Stimulated activated CD4-positive, alpha-beta T cell treated with anti-CD3 and anti-CD28 coated beads, Interleukin-4, amount 100 ng/mL, for 4 hours (primary cell): Measurements from ENCODE around the gene SERTAD1.
"Not testable (repeated sequence)": the region's sequence is repeated elsewhere in the genome, so short reads cannot be mapped to it uniquely, and the experiment has no call there.

ENCODE experiments used
- DNase-seq, 2 experiments: peaks; one replicate each; pipeline ENCODE4 v3.0.0-alpha.2; 2020

SERTAD1 gene, protein sequence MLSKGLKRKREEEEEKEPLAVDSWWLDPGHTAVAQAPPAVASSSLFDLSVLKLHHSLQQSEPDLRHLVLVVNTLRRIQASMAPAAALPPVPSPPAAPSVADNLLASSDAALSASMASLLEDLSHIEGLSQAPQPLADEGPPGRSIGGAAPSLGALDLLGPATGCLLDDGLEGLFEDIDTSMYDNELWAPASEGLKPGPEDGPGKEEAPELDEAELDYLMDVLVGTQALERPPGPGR

DNA sequence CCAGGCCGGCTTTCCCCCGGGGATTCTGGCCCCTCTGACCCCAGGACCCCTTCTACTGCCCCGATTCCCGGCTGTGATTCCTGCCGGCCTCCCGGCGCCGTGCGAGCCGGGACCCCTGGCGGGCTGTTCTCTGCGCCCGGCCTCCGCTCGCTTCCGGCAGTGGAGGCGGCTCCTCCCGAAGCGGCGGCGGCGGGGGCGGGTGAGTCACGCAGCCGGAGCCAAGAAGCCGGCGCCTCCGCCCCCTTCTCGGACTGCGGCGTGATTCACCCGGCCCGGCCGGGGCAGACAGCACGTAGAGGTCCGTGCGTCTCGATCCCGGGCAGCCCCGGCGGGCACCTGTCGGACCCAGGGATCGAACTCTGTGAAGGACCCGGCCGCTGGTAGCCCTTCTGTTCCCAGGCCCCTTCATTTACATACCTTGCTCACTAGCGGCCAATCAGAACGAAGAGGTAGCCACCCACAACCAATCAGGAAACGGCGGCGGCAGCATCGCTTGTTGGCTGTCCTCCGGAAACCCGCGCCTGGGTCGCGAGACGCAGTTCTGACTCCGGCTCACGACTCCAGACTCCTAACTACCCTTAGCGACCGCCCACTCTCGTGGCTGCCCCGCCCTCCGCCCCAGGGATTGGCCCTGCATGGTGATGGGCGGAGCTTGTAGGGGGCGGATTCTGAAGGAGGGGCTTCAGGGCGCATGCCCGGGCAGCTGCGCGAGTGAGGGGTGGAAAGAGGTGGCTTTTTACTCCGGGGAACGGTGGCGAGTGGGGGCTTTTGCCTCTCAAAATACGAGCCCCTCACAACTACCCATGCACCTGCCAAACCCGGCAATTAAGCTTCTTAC, at the start of gene SERTAD1:
SERTAD1 (minus strand) TSS at position 543 of the 838 bp plus-strand sequence. CDS start 2,446 bp downstream, outside the sequence.
- DNase-seq, result peak; percentile 100

DNA sequence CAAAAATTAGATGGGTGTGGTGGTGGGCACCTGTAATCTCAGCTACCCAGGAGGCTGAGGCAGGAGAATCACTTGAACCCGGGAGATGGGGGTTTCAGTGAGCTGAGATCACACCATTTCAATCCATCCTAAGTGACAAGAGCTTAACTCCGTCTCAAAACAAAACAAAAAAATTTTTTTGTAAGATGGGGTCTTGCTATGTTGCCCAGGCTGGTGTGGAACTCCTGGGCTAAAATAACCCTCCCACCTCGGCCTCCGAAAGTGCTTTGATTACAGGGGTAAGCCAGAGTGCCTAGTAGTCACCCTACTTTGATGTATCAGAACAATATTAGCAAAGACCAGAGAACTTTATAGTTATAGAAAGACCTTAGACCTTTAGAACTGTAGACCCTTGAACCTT, 48.9 kb upstream of the SERTAD1 start:
- no peak for DNase-seq

DNA sequence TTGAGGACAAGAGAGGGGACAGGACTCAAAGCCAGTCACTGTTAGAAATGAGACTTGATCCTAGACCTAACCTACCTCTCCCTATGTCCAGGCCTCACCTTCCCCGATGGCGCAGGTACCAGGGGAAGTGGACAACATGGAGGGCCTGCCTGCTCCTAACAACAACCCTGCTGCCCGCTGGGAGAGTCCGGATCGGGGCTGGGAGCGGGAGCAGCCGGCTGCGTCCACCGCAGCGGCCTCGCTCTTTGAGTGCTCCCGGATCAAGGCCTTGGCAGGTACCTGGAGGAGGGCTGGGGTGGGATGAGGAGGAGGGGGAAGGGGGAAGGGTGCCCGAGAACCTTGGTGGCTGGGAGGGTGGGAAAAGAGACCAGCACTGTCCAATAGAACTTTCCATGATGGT, 46.7 kb upstream of the SERTAD1 start:
- DNase-seq, result no peak

DNA sequence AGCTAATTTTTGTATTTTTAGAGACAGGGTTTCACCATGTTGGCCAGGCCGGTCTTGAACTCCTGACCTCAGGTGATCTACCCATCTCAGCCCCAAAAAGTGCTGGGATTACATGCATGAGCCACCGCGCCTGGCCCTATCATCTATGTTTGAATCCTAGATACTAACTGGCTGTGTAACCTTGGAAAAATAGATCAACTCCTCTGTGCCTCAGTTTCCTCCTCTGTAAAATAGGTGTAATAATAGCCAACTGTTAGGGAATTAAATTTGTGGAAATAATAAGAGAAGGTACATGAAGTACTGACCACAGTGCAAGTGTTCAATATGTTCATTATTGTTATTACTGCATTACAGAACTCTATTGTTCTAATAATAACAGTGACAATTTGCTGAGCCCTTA, 45.3 kb upstream of the SERTAD1 start:
- DNase-seq, result no peak

DNA sequence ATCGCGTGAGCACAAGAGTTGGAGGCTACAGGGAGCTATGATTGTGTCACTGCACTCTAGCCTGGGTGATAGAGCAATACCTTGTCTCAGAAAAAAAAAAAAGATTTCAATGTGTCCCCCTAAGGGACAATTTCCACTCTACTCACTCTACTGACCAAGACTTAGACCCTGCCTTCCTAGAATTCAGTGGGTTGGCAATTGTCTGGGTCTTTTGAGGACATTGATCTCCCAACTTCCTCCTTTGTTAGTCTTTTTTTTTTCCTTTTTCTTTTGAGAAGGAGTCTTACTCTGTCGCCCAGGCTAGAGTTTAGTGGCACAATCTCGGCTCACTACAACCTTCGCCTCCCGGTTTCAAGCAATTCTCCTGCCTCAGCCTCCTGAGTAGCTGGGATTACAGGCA, 43.2 kb upstream of the SERTAD1 start:
- DNase-seq, result no peak

DNA sequence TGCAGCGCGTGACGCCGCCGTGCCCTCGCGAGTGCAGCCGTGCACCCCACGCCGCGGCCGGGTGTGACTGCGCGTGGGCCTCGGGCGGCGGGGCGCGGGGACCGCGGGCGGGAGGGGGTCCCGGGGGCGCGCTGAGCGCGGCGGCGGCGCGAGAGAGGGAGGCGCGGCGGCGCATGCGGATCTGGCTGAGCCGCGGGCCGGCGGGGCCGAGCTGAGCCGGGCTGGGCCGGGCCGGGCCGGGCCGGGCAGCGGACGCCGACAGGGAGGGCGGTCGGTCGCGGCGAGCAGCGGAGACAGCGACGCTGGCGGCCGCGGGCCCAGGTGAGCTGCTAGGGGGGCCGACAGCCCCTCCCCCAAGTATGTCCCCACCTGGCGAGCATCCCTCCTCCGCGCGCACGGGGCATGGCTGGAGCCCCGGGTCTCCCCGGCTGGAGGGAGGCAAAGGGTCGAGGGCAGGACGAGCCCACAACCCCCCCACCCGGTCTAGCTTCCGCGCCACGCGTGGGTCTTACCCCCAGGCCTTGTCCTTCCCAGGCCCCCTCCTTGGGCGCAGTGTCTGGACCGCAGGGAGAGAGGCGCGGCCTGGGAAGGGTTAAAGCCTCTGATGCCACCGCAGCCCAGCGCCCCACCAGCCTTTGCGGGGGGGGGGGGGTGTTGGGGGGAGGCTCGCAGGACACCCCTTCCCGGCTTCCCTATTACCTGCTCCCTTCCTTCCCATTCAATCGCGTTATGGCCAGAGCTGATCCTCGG, 41.4 kb upstream of the SERTAD1 start, which contains the start of gene SPTBN4:
SPTBN4 (plus strand) TSS at position 17 of the 750 bp plus-strand sequence. CDS start 5,621 bp downstream, outside the sequence.
- no peak for DNase-seq

DNA sequence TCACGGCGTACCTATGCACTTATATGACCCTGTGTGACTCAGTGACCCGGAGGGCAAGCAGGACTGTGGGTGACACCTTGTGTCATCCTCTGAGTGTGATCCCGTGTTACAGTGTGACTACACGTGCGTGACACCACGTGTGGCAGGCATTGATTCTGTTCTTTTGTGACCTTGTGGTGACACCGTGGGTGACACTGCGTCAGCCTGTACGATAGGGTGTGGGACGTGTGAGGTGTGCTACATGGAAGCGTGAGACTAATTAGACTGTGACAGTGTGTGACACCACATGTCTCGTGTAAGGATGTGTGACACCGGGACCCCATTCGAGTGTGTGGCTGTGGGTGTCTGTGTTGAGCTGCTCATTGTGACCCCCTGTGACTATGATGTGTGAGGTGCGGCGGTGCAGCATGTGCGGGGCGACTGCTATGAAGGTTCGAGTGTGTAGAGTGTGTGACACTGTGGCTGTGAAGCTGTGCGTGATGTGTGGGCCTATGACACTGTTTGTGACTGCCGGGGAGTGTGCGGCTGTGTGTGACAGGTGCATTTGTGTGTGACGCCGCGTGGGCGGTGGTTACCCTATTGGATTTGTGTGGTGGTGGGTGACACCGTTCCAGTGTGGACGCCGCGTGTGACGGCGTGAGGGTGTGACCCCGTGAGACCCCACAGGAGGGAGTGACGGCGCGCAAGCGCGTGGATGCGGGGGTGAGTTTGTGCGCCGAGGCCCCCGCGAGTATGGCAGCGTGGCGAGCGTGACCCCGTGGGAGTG, 40.6 kb upstream of the SERTAD1 start:
- DNase-seq, result peak; percentile 52 to 91

DNA sequence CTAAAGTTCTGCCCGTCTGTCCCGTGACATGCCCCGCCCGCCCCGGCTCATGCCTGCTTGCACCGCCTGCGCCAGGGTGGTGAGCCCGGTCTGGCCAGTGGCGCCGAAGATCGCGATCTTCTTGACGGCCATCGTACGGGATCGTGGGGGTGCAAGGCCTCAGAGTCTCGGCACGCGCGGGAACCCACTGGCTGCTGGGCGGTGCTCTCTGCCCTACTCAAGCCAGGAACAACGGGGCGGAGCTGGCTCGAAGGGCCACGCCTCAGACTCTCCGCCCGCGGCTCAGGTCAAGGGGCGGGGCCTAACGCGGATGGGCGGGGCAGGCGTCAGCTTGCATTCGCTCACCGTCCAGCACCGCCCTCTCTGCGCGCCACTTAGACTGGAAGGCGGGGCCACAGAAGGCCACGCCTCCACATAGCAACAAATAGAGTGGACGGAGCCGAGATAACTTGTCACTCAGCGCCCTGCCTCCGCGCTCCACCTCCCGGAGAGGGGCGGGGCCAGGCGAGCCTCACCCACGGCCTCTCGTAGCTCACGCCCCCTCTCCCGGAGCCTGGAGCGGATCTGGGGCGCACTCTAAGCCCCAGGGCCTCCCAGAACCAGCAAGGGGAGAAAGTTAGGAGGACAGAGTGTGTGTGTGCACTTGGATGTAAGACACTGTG, 39.9 kb upstream of the SERTAD1 start, which contains the start of gene BLVRB:
BLVRB (minus strand) TSS at position 189 of the 662 bp plus-strand sequence; CDS start at position 132, 57 bp downstream.
- peak; percentile 99 to 100 for DNase-seq

DNA sequence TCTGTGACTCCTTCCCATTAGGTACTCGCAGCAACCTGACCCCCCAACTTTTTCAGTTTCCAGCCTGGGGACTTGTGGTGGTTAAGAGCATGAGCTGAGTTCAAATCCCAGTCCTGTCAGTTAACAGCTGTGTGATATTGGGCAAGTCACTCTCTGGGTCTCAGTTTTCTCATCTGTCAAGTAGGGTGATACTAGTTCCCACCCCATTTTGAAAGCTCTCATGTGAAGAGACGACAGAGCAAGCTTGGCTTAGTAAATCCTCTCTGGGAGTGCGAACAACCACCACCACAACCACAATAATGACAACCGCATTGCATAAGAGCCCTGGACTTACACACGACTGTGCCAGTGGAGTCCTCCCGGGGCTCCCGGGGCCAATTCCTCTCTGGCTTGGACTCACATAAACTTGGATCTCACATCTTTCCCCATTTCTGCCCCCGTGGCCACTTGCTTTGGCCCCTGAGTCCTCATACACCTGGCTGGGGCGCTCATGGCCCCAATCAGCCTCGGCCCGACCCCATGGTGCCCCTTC, 39.3 kb upstream of the SERTAD1 start:
- DNase-seq, result no peak

DNA sequence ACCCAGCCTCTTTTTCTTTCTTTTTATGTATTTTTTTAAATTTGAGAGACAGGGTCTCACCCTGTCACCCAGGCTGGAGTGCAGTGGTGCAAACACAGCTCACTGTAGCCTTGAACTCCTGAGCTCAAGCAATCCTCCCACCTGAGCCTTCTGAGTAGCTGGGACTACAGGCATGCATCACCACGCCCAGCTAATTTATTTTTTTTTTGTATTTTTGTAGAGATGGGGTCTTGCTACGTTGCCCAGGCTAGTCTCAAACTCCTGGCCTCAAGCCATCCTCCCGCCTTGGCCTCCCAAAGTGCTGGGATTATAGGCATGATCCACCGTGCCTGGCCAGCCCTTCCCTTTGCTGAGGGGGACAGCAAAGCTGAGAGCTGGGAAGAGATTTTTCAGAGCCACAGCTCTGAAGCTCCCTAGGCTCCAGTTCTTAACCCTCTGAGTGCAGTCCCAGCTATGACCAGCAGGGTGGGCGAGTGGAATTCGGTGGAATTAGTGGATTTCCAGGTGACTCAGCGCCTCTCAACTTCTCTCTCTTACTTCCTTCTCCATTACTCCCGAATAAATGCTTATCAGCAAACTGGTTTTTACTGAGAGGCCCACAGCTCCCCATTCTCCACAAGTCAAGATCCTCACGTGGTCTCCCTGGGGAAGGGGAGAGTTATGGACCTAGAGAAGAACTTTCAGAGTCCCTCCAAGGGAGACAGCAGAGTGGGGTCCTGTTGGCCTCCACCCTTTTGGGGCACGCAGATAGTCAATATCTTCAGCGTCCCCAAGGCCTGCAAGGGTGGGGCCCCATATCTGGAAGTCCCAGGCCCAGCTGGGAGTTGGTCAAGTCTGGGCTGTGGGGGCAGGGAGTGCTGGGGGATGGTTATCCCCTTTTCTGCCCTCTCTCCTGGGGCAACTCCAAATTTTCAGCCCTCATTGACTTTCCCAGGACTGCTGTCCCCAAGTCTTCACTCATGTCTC, 38.5 kb upstream of the SERTAD1 start:
- DNase-seq, result peak; percentile 69 to 73

DNA sequence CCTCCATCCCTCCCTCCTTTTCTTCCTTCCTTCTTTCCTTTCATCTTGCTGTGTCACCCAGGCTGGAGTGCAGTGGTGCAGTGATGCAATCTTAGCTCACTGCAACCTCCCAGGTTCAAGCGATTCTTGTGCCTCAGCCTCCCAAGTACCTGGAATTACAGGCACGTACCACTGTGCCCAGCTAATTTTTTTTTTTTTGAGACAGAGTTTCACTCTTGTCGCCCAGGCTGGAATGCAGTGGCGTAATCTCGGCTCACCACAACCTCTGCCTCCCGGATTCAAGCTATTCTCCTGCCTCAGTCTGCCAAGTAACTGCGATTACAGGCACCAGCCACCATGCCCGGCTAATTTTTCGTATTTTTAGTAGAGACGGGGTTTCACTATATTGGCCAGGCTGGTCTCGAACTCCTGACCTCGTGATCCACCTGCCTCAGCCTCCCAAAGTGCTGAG, 37.8 kb upstream of the SERTAD1 start:
- not testable (repeated sequence) for DNase-seq

DNA sequence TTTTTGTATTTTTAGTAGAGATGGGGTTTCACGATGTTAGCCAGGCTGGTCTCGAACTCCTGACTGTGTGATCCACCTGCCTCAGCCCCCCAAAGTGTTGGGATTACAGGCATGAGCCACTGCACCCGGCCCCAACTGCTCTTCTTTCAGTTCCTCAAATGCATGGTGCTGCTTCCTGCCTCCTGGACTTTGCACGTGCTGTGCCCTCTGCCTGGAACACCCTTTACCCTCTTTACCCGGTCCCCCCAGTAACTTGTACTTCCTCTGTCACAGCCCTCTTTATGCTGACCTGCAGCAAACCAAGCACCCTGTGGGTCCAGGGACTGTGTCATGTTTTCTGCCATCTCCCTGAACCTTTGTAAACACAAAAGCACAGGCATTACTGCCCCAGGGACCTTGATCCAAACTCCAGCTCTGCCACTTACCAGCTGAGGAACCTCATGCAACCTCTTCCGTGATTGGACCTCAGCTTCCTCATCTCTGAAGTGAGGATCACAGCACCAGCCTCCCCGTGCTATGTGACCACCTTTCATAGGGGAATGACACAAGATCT, 36.0 kb upstream of the SERTAD1 start:
- no peak for DNase-seq

DNA sequence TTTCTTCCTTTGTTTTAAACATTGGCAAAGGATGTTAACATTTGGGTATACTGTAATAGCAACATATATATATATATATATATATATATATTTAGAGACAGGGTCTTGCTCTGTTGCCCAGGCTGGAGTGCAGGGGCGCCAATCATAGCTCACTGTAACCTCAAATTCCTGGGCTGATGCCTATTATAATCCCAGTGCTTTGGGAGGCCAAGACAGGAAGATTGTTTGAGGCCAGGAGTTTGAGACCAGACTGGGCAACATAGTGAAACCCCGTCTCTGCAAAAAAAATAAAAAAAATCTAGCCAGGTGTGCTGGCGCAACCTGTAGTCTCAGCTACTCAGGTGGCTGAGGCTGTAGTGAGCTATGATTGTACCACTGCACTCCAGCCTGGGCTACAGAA, 34.4 kb upstream of the SERTAD1 start:
- no peak for DNase-seq

DNA sequence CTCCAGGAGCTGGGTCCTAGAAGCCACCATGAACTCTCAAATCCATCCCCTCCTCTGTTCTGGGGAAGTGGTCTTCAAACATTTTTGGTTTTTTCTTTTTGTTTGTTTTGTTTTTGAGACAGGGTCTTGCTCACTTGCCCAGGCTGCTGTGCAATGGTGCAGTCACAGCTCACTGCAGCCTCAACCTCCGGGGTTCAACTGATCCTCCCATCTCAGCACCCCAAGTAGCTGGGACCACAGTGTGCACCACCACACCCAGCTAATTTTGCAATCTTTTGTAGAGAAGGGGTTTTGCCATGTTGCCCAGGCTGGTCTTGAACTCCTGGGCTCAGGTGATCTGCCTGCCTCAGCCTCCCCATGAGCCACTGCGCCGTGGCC, 32.8 kb upstream of the SERTAD1 start:
- DNase-seq, result no peak

DNA sequence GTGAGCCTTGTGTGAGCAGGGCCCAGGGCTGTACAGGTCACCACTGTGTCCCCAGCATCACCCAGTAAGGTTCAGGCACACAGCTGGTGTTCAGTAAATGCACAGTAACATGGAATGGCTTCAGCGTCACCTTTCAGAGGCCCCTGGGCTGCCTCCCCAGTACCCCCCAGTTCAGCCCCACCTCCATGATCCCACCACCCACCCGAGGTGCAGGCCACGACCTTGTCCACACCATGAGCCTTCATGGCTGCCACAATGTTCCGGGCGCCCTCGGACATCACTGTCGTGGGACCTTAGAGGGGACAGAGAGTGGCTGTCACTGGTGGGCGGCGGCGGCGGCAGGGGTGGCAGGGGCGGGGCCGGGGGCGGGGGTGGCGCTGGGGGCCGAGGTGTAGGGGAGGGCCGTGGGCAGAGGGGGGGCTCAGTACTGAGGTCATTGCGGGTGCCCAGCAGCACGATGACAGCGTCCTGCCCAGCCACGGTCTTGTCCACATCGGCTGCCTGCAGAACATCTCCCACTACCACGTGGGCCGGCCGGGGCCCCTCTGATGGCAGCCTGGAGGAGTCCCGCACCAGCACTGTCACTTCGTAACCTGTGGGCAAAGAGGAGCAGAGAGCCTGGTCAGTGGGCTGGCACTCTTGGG, 32.3 kb upstream of the SERTAD1 start:
- no peak for DNase-seq

DNA sequence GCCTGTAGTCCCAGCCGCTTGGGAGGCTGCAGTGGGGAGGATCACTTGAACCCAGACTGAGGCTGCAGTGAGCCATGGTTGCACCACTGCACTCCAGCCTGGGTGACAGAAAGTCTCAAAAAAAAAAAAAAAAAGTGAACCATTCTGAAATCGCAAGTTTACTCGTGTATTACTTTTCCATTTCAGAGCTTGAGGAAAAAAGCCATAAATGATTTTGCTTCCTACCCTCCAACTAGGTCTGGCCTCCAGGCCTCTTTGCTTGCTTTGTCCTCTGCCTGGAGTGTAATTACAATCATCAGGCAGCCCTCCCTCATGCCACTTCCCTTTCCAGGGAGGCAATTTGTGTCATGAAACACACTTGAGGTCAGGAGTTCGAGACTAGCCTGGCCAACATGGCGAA, 31.3 kb upstream of the SERTAD1 start:
- no peak for DNase-seq

DNA sequence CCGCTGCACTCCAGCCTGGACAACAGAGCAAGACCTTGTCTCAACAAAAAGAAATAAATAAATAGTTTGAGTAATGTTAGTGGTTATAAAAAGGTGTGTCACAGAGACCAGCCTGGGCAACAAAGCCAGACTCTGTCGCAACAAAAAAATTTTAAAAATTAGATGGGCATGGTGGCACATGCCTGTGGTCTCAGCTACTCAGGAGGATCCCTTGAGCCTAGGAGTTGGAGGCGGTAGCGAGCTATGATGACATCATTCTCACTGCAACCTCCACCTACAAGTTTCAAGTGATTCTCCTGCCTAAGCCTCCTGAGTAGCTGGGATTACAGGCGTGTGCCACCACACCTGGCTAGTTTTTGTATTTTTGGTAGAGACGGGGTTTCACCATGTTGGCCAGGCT, 28.2 kb upstream of the SERTAD1 start:
- not testable (repeated sequence) for DNase-seq

DNA sequence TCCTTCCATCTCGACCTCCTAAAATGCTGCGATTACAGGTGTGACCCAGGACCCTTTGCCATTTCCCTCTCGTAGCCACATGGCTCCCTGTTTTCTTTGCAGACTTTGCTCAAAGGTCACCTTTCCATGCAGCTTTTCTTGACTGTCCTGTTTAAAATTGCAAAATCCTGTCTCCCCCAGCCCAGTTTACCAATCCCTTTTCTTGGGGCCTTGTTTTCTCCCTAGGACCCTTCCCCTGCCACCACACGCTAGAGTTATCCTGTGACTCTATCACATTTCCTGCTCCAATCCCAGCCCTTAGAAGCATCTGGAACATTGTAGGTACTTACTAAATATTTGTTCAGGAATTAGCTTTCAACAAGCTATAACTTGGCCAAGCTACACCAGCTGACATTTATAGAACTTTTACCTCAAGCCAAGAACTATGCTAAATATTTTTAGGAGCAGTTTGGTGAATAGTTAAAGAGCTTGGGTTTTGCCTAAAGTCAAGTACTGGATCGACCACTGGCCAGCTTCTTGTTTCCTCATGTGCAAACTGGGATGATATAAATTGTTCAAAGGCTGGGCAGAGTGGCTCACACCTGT, 27.5 kb upstream of the SERTAD1 start:
- no peak for DNase-seq

DNA sequence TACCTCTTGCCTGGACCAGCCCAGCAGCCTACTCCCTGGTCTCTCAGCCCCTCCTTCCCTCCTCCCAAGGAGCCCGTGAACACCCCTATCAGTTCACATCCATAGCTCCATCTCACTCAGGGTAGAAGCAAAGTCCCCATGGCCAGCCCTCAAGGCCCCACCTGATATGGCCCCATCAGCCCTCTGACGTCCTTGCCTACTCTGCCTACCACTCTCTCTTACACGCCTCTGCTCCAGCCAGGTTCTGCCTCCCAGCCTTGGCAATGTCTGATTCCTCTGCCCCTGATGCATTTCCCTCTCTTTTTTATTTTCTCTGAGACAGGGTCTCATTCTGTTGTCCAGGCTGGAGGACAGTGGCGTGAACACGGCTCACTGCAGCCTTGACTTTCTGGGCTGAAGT, 26.2 kb upstream of the SERTAD1 start:
- no peak for DNase-seq
